NCI-H146 treated with DMSO at 0.1 percent for 48 hours (cell line): ENCODE results near the gene CDH5.

Experiments used
- DNase-seq: peaks from one replicate; lab custom pipeline; 2025; ENCODE audit not compliant: unreplicated experiment; lab: John Stamatoyannopoulos, UW

The CDH5 gene

DNA sequence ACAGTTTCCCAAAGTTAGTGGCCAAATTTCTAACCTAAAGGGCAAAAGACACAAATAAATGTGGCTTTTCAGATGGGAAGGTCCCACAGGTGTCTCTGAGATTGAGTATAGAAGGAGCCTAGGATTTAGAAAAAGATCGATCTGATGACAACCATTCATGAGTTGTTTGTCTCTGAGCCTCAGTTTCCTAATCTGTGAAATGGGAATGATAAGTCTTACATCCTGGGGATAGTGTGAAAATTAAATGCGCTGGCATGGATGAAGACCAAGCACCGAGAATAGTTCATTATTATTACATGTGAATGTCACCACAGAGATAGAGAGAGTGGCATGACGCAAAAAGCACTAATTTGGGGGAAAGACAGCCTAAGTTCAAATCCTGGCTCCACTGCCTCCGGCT, 7.2 kb downstream of the CDH5 start:
- DNase-seq, result no peak

DNA sequence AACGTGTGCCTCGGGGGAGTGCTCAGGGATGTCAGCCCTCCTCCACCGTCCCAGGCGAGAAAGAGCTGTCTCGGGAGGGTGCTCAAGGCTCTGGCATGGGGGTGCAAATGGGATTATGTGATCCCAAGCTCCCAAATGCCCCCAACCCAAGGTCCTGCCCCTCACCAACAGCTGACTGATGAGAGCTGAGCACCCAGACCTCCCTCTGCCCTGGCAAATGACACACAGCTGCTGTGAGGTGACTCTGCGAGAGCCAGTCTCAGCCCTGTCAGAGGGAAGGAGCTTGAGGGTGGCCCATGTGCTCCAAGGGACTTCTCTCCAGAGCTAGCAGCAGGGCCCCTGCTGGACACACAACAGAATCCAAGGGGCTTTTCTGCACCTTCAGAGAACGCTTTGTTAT, 7.7 kb downstream of the CDH5 start:
- DNase-seq, result no peak

DNA sequence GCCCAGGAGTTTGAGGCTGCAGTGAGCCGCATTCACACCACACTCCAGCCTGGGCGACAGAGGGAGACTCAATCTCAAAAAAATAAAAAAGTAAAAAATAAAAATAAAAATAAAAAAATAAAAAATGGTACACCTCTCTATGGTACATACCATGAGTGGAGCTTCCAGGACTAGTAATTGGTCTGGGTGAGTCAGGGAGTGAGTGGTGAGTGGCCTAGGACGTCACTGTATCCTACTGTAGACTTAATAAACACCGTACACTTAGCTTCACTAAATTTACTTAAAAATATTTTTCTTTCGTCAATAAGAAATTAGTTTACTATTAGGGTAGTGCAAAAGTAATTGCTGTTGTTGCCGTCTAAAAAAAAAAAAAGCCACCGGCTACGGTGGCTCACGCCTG, 9.0 kb downstream of the CDH5 start:
- DNase-seq, result no peak

GRCh38 chr16:66376114-66376513, 9.6 kb downstream of the CDH5 start:
- DNase-seq, result no peak

- DNase-seq, result no peak
These were observed 10.2 kb downstream of the CDH5 start for GRCh38 chr16:66376577-66377305.

GRCh38 chr16:66377324-66377723, 10.8 kb downstream of the CDH5 start:
- DNase-seq, result no peak

- no peak for DNase-seq
These were observed 12.5 kb downstream of the CDH5 start for GRCh38 chr16:66378741-66379570.

DNA sequence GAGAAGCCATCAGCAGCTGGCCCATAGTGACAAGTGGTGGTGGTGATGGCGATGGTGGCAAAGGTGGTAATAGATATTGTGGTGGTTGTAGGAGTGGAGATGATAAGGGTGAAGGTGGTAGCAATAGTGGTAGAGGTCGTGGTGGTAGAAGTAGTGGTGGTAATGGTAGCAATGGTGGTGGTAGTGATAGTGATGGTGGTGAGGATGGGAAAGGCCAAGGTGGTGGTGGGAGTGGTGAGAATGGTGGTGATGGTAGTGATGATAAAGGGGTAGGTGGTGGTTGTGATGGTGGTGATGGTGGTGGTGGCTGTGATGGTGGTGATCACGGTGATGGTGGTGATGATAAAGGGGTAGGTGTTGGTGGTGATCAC, 13.1 kb downstream of the CDH5 start:
- DNase-seq, result no peak

- DNase-seq, result no peak
These were observed 13.9 kb downstream of the CDH5 start for GRCh38 chr16:66380421-66380820.

- no peak for DNase-seq
These were observed 15.2 kb downstream of the CDH5 start for GRCh38 chr16:66381585-66382170.

GRCh38 chr16:66382171-66382965, 15.9 kb downstream of the CDH5 start:
- no peak for DNase-seq

GRCh38 chr16:66382966-66383299, 16.4 kb downstream of the CDH5 start:
- DNase-seq, result no peak

DNA sequence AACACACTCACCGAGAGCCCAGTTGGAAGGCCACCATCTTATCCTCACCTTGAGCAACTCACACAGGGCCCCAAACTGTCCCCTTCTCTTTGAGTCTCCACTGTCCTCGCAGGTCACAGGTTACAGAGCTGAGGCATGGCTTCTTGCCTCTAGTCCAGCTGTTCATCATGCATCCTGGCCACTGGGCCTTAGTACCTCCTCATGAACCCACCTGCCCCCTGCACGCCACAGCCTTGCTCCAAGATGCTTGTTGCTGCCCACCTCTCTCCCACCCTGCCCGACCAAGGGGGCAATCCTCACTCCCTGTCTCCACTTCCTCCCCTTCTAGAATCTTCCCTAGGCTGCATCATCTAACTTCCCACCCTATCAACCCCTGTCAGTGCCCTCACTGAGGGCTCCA, 17.1 kb downstream of the CDH5 start:
- no peak for DNase-seq

GRCh38 chr16:66385415-66385814, 18.9 kb downstream of the CDH5 start:
- no peak for DNase-seq

DNA sequence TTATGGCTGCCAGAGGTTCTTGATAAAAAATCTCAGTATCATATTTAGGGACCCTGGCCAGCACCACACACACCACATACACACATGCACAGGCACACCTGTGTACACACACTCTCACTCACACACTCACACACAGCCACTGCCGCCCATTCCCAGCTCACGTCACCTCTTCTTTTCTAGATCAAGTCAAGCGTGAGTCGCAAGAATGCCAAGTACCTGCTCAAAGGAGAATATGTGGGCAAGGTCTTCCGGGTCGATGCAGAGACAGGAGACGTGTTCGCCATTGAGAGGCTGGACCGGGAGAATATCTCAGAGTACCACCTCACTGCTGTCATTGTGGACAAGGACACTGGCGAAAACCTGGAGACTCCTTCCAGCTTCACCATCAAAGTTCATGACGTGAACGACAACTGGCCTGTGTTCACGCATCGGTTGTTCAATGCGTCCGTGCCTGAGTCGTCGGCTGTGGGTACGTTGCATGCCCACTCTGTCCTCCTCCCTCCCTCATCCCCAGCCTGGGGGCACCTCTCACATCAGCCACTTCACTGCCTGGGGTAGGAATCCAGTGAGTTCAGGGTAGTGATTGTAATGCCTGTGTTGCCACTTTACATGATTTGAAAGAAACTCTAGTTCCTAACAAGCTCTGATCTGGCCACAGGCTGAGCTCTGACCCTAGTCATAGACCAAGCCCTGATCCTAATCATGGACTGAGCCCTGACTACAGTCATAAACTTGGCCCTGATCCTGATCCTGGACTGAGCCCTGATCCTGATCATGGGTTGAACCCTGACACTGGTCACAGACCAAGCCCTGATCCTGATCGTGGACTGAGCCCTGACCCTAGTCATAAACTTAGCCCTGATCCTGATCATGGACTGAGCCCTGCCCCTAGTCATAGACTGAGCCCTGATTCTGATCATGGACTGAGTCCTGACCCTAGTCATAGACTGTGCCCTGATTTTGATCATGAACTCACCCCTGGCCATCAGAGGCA, 20.4 kb downstream of the CDH5 start:
- no peak for DNase-seq

DNA sequence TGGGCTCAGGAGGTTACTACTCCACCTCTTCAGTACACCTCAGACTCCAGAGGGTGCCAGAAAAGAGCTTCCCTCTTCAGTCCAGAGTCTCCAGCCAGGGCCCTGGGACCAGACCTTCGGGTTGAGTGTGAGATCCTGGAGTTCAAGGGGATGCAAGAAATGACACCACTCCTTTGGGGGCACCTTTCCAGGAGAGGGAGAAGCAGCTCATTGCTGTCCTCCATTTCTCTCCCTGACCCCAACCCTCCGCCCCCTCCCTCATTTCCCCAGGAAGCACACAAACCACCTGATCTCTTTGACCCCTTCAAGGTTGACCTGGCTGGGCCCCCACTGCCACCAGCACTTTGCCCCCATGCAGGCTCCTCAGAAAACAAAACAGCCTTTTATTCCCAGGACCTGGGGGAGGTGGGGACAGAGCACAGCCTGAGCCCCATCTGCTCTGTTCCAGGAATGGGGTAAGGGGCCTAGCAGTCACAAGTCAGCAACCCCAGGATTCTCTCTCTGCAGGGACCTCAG, 21.4 kb downstream of the CDH5 start:
- DNase-seq, result no peak

DNA sequence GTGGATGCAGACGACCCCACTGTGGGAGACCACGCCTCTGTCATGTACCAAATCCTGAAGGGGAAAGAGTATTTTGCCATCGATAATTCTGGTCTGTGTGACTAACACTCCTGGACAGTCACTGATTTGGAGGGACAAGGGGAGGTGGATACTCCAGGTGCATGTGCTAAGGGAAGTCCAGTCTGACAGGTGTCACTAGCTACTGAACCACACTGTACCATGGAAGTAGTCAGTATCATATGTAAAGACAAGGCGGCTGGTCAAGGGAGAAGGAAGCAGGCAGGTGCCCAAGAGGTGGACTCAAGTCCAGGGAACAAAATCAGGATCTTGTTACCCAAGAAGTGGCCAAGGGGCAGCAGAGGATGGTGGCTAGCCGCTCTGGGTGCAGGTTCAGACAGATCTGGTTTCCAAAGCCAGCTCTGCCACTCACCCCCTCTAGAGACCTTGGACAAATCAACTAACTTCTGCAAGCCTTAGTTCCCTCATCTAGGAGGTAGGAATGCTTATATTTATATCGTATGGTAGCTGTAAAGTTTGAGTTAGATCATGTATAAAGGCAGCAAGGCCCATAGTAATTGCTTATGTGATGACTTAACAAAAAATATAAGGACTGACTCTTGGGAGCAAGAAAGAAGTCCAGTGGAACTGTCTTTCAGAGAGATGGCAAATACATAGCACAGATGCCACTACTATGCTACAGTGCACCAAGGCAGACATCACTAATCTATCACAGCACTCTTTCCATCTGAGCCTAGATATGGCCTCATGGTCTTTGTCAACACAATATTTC, 22.1 kb downstream of the CDH5 start:
- no peak for DNase-seq

- no peak for DNase-seq
These were observed 23.0 kb downstream of the CDH5 start for GRCh38 chr16:66389256-66390176.
